Kidney capillary endothelial cell (primary cell): ENCODE results near the gene CELF1.

ENCODE experiments used
- DNase-seq: peaks from one replicate; pipeline ENCODE4 v3.0.0-alpha.2; 2018; ENCODE audit warnings: low spot score

CELF1 gene

DNA sequence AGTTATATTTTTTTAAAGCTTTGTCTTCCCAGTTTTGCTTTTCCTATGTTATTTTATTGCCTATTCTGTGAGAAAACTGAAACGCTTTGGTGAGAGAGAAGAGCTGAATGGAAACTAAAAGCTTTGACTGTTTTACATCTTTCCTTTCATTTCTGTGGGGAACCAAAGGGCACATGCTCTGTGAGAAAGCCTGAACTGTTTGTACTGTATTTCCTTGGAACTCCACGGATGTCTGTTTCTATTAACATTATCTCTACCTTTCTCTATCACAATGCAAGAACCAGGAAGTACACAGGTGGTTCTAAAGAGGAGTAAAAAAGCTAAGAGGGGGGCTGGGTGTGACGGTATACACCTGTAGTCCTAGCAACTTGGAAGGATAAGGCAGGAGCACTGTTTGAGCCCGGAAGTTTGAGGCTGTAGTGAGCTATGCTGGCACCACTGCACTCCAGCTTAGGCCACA lies 43.8 kb downstream of the CELF1 start:
- DNase-seq: no peak

DNA sequence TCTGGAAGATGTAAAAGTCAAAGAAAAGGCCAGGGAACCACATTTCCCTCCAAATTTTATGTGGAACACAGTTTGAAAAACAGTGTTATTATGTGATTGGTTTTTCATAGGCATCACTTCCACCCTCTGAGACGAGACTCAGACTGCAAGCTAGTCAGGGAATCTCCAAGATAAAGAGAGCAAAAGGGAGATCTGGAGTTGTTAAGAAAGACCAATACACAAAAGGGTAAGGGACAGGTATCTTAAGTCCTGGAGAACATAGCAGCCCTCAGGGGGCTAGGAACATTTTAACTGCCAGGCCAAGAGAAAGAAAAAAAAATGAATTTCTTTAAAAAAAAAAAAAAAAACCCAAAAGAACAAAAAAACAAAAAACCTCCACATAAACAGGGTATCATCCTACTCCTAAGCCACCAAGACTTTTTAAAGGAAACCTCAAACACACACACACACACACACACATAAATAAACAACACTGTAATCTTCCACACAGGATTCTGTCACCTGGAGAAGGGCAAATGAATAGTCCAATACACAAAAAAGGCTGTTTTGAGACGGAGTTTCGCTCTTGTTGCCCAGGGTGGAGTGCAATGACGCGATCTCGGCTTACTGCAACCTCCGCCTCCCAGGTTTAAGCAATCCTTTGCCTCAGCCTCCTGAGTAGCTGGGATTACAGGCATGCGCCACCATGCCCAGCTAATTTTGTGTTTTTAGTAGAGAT lies 44.5 kb downstream of the CELF1 start:
- no peak for DNase-seq

DNA sequence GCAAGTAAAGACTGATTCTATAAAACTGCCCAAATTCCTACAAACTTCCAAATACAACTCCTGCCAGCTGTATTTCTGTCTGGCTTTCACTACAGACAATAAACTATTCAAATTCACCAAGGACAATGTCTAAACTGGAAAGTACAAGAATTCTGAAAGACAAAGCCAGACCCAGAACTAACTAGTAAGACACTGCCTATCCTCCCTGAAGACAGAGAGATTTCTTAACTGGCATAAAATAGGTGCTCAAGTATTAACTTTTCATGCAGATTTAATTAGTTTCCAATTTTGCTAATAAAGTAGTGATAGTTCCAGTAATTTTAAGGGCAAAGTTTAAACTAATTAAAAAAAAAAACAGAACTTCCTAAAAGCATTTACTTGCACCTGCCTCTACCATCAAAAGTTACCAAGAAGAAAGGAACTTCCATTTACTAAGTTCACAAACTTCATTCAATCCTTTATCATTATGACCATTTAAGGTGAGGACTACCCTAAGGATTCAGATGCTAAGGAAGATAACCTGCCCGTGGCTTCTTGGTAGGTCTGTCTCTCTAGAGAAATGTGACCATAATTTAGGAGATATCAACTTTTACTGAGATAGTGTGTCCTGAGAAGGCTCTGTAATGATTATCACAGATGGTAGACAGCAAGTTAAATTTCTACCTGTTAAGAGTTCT lies 45.2 kb downstream of the CELF1 start:
- no peak for DNase-seq

GRCh38 chr11:47506795-47507562 lies 46.0 kb downstream of the CELF1 start:
- DNase-seq: no peak

GRCh38 chr11:47506373-47506772 lies 46.6 kb downstream of the CELF1 start:
- no peak for DNase-seq

DNA sequence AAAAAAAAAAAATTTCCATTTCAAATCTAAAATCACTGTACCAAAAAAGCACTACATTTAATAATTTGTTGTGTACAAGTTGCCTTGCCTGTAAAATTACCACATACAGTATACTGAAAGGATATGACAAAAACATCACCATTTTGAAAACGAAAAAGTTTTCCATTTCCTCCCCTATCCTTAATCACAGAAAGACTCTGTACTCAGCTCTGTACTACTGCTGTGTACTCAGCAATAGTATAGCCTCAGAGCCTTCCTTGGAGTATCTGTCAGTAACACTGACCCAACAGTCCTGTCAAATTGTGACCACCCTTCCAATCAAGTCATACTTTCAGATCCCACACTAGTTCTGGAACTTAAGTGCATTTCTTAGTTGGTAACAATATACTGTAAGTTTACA lies 48.0 kb downstream of the CELF1 start:
- no peak for DNase-seq

- no peak for DNase-seq
These were observed 49.7 kb downstream of the CELF1 start for GRCh38 chr11:47503227-47503626.

DNA sequence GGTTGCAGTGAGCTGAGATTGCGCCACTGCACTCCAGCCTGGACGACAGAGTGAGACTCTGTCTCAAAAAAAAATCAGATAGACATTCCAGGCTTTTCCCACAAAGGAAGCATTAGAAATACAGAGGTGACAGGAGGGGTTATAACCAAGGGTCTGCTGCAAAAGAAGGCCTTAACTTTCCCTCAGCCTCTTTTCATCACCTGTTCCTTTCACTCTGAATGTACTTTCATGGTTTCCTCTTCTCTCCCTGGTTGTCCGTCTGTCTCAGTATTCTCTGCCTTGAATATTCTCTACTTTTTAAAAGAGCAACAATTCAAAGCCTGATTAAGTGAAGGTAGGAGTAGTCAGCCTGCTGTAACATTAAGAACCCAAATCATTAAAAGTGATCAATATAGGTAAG lies 50.2 kb downstream of the CELF1 start:
- DNase-seq: no peak

DNA sequence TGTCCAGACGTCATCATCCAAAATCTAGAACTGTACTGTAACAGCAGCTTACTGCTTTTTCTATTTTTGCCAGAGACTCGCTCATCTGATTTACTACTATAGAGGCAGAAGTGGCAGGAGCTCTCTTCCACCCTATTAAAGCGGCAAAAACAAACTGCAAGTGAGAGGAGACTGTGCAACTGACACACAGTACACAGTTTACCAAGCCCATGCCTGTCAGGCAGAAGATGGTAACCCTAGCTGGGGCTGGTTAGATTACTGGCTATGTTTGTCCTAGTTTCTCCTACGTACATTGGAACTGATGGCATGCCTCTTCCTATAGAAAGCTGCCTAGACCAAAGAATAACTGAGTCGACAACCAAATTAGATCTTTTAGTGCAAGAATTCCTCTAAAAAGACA lies 51.8 kb downstream of the CELF1 start:
- DNase-seq: no peak

GRCh38 chr11:47500121-47500520 lies 52.8 kb downstream of the CELF1 start:
- no peak for DNase-seq

DNA sequence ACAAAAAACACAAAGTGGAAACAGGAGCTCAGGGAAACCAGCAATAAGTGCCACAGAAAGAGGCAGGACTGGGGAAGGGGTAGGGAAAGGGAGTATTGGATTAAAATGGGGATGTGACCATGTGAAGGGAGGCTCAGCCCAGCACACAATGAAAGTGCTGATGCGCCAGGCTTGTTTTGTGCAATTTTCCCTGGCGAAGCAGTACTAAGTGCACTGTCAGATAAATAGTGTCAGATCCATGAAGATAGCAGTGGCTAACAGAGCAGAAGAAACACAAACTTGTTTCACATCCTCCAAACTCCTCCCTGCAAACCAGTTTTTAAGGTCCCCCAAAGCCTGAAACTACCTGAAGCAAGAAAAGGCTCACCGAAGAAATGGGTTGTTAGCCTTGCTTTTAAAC lies 53.3 kb downstream of the CELF1 start:
- no peak for DNase-seq

GRCh38 chr11:47499161-47499560 lies 53.8 kb downstream of the CELF1 start:
- no peak for DNase-seq

- DNase-seq: no peak
These were observed 54.3 kb downstream of the CELF1 start for GRCh38 chr11:47498584-47499152.

DNA sequence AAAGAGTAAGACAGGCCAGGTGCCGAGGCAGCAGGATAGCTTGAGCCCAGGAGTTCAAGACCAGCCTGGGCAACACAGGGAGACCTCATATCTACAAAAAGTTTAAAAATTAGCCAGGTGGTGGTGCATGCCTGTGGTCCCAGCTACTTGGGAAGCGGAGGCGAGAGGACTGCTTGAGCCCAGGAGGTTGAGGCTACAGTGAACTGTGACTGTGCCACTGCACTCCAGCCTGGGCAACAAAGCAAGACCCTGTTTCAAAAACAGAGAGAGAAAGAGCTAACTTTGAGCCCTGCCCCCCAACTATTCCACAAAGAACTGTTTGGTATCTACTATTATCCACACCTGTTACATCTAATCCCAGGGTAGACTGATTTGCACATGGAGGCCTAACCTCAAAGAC lies 54.8 kb downstream of the CELF1 start:
- DNase-seq: no peak

GRCh38 chr11:47496808-47497207 lies 56.1 kb downstream of the CELF1 start:
- DNase-seq: no peak

DNA sequence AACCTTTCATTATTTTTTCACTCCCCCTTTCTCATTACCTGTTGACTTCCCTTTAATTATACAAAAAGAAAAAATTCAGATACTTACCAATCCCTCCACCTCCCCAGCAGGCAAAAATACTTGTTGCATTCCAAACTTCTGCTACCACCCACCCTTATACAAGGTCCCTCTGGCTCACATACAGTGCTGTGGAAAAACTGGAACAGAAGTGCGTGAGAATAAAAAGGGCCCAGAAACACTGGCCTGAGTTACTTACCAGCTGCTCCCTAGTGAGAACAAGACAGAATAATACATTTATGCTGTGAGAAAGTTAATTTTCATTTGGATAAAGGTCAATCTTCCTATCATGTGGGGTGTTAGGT lies 57.1 kb downstream of the CELF1 start:
- DNase-seq: no peak

DNA sequence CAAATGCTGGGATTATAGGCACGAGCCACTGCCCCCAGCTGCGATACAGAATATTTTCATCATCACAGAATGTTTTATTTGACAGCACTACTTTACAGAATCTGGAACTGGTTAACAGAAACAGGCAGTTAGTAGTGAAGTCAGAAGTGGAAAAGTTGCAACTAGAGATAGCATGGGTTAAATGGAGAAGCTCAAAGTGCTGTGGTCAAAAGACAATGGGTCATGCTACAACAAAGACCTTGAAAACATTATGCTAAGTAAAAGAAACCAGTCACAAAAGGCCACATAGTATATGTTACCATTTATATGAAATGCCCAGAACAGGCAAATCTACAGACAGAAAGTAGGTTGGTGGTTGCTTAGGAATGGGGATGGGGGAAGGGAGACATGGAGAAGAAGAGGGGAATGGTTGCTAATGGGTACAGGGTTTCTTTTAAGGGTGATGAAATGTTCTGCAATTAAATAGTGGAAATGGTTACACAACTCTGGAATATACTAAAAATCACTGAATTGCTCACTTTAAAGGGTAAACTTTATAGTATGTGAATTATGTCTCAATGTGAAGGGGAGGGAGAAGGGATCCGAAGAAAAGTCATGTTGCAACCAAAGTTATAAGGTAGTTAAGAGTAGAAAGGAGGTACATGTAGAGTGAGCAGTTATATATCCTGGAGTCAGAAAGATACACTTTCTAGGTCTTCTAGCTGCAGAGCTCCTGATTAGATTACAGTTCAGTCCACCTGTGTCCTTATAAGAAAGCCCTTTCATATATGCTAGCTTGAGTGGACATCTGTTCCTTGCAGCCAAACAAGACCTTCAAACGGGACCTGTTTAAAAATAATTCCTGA lies 57.7 kb downstream of the CELF1 start:
- DNase-seq: no peak

GRCh38 chr11:47489395-47489755 lies 63.6 kb downstream of the CELF1 start:
- DNase-seq: no peak

GRCh38 chr11:47488674-47489394 lies 64.1 kb downstream of the CELF1 start:
- DNase-seq: no peak

DNA sequence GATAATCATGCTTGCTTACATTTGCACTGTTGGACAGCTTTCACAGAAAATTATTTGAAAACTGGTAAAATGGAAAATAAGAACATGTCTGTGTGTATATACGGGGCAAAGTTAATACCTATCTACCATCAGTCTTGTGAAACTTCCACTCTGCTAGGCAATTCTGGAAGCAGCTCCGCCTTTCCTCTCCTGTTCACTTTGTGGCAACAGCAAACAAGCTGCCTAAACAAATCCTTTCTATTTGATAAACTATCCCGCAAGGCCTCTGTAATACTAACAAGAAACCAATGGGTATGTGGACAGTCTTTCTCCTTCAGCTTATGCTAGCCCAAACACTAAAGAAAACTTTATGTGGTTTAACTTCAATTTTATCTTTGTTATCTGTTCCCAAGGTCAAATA lies 64.8 kb downstream of the CELF1 start:
- no peak for DNase-seq

DNA sequence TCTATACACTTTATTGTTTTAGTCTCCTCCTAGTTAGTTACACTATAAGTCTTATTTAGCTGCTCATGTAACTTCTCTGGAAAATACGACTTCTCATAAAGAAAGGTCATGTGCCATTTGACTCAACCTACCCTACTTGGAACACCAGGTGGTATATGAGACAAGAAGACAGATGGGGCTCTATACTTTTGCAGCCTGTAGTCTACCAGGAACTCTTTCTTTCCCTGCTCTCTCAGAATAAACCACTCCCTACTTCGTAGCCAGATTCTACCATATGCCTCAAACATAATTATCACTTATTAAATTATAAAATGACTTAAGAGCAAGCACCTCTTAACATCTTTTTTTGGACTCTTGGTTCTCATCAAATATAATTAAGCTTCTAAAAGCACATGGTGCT lies 65.5 kb downstream of the CELF1 start:
- no peak for DNase-seq
